DND-41 (cell line): ENCODE results near the gene RGS12.

ENCODE experiments used
- EZH2 ChIP-seq: IDR thresholded peaks from 3 replicates; pipeline ENCODE4 v1.6.1; 2012; ENCODE audit warnings: borderline replicate concordance, low read depth, mild to moderate bottlenecking, moderate library complexity, low read length, inconsistent platforms; ENCODE audit not compliant: severe bottlenecking
- TF ChIP-seq, protein P1 (sequence below): IDR thresholded peaks from 2 replicates; pipeline ENCODE4 v1.5.1; 2012; ENCODE audit warnings: borderline replicate concordance, low read length, moderate library complexity, mild to moderate bottlenecking; ENCODE audit not compliant: poor library complexity, severe bottlenecking; ENCODE audit errors: extremely low read depth

DNA sequence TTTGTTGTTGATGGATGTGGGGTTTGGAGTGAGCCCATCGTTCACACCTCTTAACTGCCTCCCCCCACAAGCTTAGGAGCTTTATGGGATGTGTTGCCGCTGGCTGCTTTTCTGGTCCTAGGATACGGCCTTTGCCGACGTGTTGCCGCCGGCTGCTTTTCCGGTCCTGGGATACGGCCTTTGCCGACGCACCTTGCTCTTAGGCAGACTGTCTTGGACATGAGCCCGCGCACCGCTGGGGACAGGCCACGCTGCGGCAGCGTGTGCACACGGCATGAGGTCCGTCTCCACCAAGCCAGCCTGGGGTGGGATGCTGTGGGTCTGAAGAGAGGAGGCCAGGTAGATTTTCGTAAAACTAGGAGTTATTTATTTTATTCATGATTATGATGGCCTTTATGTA, 14.2 kb downstream of the RGS12 start:
- TF ChIP-seq, protein P1, sequence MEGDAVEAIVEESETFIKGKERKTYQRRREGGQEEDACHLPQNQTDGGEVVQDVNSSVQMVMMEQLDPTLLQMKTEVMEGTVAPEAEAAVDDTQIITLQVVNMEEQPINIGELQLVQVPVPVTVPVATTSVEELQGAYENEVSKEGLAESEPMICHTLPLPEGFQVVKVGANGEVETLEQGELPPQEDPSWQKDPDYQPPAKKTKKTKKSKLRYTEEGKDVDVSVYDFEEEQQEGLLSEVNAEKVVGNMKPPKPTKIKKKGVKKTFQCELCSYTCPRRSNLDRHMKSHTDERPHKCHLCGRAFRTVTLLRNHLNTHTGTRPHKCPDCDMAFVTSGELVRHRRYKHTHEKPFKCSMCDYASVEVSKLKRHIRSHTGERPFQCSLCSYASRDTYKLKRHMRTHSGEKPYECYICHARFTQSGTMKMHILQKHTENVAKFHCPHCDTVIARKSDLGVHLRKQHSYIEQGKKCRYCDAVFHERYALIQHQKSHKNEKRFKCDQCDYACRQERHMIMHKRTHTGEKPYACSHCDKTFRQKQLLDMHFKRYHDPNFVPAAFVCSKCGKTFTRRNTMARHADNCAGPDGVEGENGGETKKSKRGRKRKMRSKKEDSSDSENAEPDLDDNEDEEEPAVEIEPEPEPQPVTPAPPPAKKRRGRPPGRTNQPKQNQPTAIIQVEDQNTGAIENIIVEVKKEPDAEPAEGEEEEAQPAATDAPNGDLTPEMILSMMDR, result no peak
- TF ChIP-seq EZH2, result no peak
